Measurements from ENCODE around the gene KRTAP19-4.

The KRTAP19-4 gene

GRCh38 chr21:30497065-30497464 lies at the start of gene KRTAP19-4:
KRTAP19-4 (minus strand) TSS chr21:30497165; CDS start chr21:30497110, 55 bp downstream.
- DNase-seq: no peak

GRCh38 chr21:30541764-30542163 lies 44.8 kb upstream of the KRTAP19-4 start, which contains the start of gene KRTAP19-6:
KRTAP19-6 (minus strand) TSS chr21:30541864; CDS start chr21:30541833, 31 bp downstream.
- no peak for DNase-seq

- no peak for DNase-seq
These were observed 21.9 kb upstream of the KRTAP19-4 start for GRCh38 chr21:30518876-30519275.

- DNase-seq: no peak
These were observed 18.7 kb upstream of the KRTAP19-4 start for GRCh38 chr21:30515681-30516080.

- DNase-seq: peak; percentile 14
These were observed 8.7 kb upstream of the KRTAP19-4 start for GRCh38 chr21:30505621-30506205.

GRCh38 chr21:30502041-30502440 lies 5.1 kb upstream of the KRTAP19-4 start, which contains the start of gene KRTAP19-5:
KRTAP19-5 (minus strand) TSS chr21:30502141; CDS start chr21:30502090, 51 bp downstream.
- no peak for DNase-seq

GRCh38 chr21:30491963-30492428 lies 5.0 kb downstream of the KRTAP19-4 start, which contains the start of gene KRTAP19-3:
KRTAP19-3 (minus strand) TSS chr21:30492013; CDS start chr21:30491957, 56 bp downstream.
- no peak for DNase-seq

- no peak for DNase-seq
These were observed 9.6 kb downstream of the KRTAP19-4 start, which contains the start of gene KRTAP19-2 for GRCh38 chr21:30487336-30487735. KRTAP19-2 (minus strand) TSS chr21:30487436; CDS start chr21:30487348, 88 bp downstream.

- no peak for DNase-seq
These were observed 10.8 kb downstream of the KRTAP19-4 start for GRCh38 chr21:30486180-30486579.

GRCh38 chr21:30482130-30482529 lies 14.8 kb downstream of the KRTAP19-4 start:
- no peak for DNase-seq

- DNase-seq: no peak
These were observed 16.8 kb downstream of the KRTAP19-4 start, which contains the start of gene KRTAP19-1 for GRCh38 chr21:30480145-30480544. KRTAP19-1 (minus strand) TSS chr21:30480367; CDS start chr21:30480317, 50 bp downstream.

- no peak for DNase-seq
These were observed 17.7 kb downstream of the KRTAP19-4 start for GRCh38 chr21:30479259-30479658.

- DNase-seq: no peak
These were observed 19.0 kb downstream of the KRTAP19-4 start for GRCh38 chr21:30478004-30478403.

GRCh38 chr21:30468900-30469714 lies 27.9 kb downstream of the KRTAP19-4 start:
- no peak for DNase-seq

GRCh38 chr21:30463713-30464112 lies 33.3 kb downstream of the KRTAP19-4 start:
- DNase-seq: peak; percentile 2

GRCh38 chr21:30448514-30448913 lies 48.5 kb downstream of the KRTAP19-4 start:
- DNase-seq: no peak

- no peak for DNase-seq
These were observed 49.9 kb downstream of the KRTAP19-4 start for GRCh38 chr21:30447056-30447455.
